Epithelial cell of alveolus of lung (primary cell): ENCODE data around the gene ZBTB44. TPM values are rescaled to one million over a fixed set of nuclear protein-coding genes. Genes with fewer than 3 reads are reported as not detected.

Experiments
- total RNA-seq: library from RNA; depleted of rRNA; stranded (reverse); fragments of >200 nt; gene quantifications from 2 replicates; pipeline ENCODE4 v1.2.1, GENCODE V29; 2015

Gene ZBTB44, protein sequence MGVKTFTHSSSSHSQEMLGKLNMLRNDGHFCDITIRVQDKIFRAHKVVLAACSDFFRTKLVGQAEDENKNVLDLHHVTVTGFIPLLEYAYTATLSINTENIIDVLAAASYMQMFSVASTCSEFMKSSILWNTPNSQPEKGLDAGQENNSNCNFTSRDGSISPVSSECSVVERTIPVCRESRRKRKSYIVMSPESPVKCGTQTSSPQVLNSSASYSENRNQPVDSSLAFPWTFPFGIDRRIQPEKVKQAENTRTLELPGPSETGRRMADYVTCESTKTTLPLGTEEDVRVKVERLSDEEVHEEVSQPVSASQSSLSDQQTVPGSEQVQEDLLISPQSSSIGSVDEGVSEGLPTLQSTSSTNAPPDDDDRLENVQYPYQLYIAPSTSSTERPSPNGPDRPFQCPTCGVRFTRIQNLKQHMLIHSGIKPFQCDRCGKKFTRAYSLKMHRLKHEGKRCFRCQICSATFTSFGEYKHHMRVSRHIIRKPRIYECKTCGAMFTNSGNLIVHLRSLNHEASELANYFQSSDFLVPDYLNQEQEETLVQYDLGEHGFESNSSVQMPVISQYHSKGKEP
- total RNA-seq = 11.8 and 27.4 TPM in 2 replicates

DNA sequence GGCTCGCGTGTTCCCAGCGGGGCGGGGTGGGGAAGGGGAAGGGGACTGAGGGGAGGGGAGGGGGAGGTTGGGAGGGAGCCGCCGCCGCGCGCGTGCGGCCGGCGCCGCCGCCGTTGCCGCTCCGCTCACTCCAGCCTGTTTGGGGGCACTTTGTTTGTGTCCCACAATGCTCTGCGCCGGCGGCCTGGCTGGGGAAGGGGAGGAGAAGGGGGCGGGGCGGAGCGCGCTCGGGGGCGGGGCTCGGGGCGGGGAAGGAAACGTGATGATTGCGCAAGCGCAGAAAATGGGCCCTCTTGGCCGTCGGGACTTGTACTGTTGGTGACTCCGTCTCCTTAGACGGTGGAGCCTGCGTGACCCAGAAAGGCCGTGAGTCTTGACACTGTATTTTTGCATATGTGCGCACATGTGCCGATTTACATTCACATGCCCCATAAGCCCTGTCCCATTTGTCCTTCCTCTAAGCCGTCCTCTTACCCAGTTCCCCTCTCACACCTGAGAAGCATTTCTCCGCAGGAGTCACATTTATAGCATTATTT lies at the start of gene ZBTB44:
ZBTB44 (minus strand) TSS at position 168 of the 536 bp plus-strand sequence. CDS start 53,044 bp downstream, outside the sequence.

Other genes with a start within 250 kb of the ZBTB44 start
- 233 and 339 TPM in 2 replicates for gene APLP2, start 245.0 kb downstream of the ZBTB44 start, total RNA-seq
- gene ST14, start 155.1 kb downstream of the ZBTB44 start, total RNA-seq = 0.32 and 5.8 TPM in 2 replicates
- under 0.01 and 3.8 TPM in 2 replicates for gene ADAMTS8, start 113.7 kb upstream of the ZBTB44 start, total RNA-seq
- gene ADAMTS15, start 133.7 kb upstream of the ZBTB44 start, total RNA-seq = 1.4 and 20.4 TPM in 2 replicates